GM10847 (cell line): ENCODE results near the gene CARD16.

Source experiments
- POLR2A ChIP-seq: IDR thresholded peaks from 2 replicates; pipeline ENCODE4 v1.6.1; 2011; ENCODE audit not compliant: insufficient read length; ENCODE audit errors: extremely low read depth

The CARD16 gene

DNA sequence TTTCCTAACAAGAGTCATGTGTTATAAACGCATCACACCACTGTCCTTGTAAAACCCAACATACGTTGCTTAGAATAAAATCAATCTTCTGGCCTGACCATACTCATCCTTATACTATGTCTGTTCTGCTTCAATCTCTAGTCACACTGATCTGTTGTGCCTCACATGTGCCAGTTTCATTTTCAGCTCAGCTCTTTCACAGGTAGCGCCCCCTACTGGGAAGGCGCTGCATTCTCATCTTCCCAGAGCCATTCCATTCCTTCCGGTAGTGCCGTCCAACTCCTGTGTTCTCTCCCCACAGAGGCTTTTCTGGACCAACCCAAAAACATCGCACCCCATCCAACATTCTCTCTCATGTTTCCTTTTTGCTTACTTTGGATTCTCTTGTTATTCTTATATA is 44.3 kb downstream of the CARD16 start:
- no peak for TF ChIP-seq POLR2A

DNA sequence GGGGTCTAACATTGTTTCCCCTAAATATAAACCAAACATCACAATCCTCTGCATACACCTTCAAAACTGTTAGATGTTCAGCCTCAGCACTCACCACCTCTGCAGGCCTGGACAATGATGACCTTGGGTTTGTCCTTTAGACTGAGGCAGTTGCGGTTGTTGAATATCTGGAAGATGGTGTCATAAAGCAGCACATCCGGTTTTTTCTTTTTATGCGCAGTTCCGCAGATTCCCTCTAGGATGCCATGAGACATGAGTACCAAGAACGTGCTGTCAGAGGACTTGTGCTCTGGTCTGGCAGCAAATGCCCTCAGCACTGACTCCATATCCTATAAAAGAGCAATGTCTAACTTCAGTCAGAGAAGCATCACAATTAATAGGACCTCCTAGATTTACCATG is 45.0 kb downstream of the CARD16 start:
- no peak for TF ChIP-seq POLR2A

DNA sequence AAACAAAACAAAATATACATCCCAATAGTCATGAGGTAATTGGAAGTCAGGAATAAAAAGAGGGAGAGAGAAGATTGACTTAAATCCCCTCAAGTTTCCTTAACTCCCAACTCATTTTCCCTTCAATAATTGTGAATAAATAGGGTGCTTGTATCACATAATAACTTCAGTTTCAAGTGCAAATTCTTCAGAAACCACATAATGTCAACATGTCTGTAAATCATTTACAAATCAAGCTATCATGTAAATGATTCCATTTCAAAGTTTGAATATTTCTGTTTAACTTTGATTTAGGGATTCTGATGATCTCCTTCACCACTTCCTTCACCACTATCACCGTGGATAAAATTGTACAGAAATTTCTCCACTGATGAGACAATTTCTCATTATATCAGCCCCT is 45.4 kb downstream of the CARD16 start:
- TF ChIP-seq POLR2A, result no peak

DNA sequence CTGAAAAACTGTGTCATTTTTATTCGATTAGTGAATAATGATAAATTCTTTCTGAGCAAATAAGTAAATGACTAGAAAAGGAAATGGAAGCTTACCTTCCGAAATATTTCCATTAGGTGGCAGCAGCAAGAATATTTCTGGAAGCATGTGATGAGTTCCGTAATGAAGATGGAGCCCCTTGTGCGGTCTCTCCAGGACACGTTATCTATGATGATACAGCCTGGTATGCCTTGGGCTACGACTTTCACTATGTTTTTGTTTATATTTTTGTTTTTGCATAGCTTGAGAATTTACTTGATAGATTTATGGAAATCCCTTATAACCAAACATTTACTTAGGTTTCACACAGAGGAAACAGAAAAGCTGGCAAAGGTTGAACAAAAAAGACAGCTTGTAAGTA is 47.8 kb downstream of the CARD16 start:
- TF ChIP-seq POLR2A, result no peak

DNA sequence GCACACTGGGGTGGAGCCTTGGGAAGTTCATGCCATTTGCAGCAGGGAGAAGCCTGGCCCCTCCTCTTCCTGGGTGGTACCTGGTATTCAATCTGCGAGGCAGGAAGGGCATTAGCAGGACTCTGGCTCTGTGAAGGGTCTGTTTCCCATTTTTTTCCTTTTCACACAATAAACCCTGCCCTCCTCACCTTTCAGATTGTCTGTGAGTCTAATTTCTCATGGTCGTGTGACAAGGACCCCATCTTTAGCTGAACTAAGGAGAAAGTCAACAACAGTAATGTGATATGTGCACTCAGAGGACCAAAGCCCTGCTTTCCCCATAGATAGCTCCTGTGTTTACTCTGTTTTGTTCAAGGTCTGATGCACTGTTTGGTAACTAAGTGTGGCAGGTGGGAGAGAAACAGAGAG is 50.1 kb downstream of the CARD16 start:
- no peak for TF ChIP-seq POLR2A

DNA sequence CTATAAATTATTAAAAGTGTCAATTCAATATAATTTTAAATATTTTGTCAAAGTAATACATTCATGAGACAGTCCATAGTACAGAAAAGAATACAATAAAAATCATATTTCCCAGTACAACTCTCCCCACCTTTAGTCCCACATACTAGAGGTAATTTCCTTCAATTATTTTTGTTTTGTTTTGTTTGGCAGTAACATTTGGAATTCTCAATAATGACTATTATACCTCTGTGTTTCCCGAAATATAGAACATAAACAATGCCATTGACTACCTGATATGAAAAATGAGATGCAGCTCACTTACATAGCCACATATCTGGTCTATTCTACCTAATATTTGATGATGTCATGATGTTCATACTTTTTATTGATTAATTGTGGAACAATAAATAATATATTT is 52.4 kb downstream of the CARD16 start:
- no peak for TF ChIP-seq POLR2A

DNA sequence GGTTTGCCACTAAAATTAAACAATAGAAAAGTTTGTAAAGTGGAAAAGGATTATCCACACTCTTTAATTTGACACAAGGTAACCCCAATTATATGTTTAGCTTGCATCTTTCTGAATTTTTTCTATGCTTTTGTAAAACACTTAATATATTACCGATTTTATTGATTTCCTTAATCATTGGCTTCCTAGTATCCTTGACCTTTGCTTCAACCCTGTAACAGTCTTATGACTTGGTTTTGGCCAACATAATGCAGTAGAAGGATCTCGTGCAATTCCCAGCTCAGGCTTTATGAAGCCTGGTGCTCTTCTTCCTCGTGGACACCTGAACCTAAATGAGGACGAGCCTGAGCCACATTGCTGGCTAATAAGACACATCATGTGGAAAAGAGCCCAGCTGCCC is 53.1 kb downstream of the CARD16 start:
- TF ChIP-seq POLR2A, result no peak
